Measurements from ENCODE around the gene MECP2. TPM values are rescaled to one million over a fixed set of nuclear protein-coding genes. Genes with fewer than 3 reads are reported as not detected.

MECP2 gene
- total and polyA plus RNA-seq, 2 donors: 25.9 to 30.5 TPM

DNA sequence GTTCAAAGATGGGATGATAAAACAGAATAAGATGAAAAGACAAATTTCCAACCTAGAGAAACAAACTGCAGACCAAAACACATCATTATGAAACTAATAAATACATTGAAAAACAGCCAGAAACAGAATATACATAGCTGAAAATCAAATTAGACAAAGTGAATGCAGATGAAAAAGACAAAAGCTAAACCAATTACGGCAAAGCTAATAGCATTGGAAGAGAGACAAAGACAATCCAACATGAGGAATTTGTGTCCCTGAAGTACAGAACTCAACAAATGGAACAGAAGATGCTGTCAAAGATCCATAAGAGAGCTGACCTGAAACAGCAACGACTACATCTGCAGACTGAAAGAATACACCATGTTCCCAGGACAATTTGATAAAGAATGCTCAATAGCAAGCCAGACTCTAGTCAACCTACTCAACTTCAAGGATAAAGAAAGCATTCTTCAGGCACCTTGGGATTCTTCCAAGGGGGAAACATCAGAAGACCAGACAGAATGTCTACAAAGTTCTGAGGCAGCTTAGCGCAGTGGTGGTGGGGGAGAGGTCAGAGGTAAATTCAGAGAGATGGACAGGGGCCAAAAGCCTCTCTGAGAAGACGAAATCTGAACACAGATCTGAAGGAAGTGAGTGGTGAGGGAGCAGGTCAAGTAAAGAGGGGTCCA, 50.4 kb downstream of the MECP2 start:
- peak overlapping the region; percentile 23 for H3K27ac ChIP-seq (ENCODE audit: low read depth)
- no peaks in the 10 kb centered on the region for H3K36me3 ChIP-seq (ENCODE audit: insufficient read depth)
- H3K4me1 ChIP-seq (ENCODE audit: insufficient read depth): no peaks in the 10 kb centered on the region
- H3K4me3 ChIP-seq (ENCODE audit: low read depth, low read length): no peak overlapping the region
- WGBS: 18% methylated on average over 4 of the region's 4 CpGs
- peak; percentile 7 for DNase-seq (ENCODE audit: extremely low spot score)

DNA sequence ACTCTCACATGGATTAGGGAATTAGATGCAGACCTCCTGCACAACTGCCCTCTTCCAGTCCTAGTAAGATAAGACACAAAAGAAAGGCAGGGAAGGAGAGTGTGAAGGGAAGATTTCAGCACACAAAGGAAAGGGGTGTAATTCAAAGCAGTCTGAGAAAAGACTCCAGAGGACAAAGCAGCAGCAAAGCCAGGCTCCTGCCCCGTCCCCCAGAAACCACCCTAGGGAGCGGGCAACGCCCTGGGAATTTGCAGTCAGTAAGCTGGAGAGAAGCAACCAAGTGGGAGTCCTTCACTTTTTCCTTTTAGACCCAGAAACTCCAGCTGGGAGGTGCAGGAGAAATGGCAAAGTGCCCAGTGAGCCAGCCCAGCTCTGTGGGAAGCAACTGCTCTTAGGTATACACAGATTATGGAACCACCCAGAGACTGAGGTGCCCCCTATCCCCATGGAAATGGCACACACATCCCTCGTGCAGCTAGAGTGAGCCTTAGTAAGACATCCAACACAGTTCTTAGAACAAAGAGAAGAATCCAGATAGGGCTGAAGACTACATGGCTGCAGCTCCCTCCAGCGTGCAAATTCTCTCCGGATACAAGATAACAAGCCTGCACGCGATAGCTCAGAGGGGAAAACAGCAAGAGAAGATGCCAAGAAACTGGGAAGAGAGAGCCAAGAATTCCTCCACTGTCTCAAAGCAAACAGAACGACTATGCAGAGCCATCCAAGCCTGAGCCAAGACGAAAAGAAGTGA, 51.3 kb downstream of the MECP2 start:
- Histone ChIP-seq H3K27ac (ENCODE audit: low read depth) (peak overlapping the region; percentile 56), H3K4me3 (ENCODE audit: low read depth, low read length) (no peak overlapping the region), H3K36me3 (ENCODE audit: insufficient read depth) (no peaks in the 10 kb centered on the region), H3K4me1 (ENCODE audit: insufficient read depth) (no peaks in the 10 kb centered on the region)
- DNase-seq (ENCODE audit: extremely low spot score): peak; percentile 69
- WGBS: 11% methylated on average over 10 of the region's 10 CpGs

DNA sequence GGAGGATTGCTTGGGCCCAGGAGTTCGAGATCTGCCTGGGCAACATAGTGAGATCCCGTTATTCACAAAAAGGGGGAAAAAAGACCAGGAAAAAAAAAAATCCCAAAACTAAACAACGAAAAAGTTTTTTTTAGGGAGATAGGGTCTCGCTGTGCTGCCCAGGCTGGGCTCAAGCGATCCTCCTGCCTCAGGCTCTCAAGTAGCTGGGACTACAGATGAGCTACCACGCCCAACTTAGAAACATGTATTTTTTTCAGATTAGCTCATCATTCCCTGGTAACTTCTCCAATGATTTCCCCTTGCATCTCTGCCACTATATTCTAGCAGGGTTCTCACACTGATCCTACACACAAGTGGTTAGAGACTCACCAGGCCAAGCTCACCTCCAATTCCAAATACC, 53.4 kb downstream of the MECP2 start:
- no peak for DNase-seq (ENCODE audit: extremely low spot score)
- Histone ChIP-seq H3K27ac (ENCODE audit: low read depth) (no peak overlapping the region), H3K4me3 (ENCODE audit: low read depth, low read length) (no peak overlapping the region), H3K36me3 (ENCODE audit: insufficient read depth) (no peaks in the 10 kb centered on the region), H3K4me1 (ENCODE audit: insufficient read depth) (no peaks in the 10 kb centered on the region)
- 84% methylated on average over 6 of the region's 6 CpGs for WGBS

DNA sequence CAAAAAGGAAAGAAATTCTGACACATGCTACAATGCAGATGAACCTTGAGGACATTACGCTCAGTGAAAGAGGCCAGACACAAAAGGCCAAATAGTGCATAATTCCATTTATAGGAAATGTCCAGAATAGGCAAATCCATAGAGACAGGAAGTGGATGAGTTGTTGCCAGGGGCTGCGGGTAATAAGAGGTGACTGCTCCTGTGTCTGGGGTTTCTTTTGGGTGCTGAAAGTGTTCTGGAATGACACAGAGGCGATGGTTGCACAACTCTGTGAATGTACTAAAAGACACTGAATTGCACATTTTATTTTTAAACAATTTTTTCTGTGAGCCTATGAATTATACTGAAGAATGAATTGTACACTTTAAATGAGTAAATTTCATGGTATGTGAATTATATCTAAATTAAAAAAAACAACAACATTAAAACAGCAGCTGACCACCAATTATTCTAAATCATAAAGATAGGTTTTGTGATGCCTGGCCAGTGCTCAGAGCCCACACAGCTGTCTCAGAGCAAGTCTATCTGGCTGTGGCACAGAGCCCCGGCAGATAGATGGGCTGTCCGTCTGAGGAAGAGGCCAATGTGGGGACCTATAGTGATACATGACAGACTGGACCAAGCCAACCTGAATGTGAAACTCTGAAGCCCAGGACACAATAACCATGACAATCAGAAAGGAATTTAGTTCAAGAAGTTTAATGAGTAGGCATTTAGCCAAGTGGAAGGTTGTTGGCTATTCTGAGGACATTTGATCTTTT, 54.3 kb downstream of the MECP2 start:
- WGBS: 42% methylated on average over 5 of the region's 5 CpGs
- H3K4me3 ChIP-seq (ENCODE audit: low read depth, low read length): no peak overlapping the region
- DNase-seq (ENCODE audit: extremely low spot score): no peak
- no peak overlapping the region for H3K27ac ChIP-seq (ENCODE audit: low read depth)
- H3K4me1 ChIP-seq (ENCODE audit: insufficient read depth): no peaks in the 10 kb centered on the region
- H3K36me3 ChIP-seq (ENCODE audit: insufficient read depth): no peaks in the 10 kb centered on the region

DNA sequence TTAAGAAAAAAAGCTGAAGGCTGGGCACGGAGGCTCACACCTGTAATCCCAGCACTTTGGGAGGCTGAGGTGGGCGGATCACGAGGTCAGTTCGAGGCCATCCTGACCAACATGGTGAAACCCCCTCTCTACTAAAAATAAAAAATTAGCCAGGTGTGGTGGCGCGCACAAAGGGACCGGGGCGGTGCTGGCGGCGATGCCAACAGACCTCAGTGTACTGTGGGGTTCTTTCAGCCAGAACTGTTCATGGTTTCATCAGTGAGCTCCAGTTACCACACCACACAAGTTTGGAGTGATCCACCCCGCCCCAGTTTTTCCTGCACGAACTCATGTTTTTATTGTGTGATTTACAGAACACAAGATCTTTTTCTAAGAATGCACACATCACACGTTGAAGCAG, 56.7 kb downstream of the MECP2 start:
- no peak overlapping the region for H3K4me3 ChIP-seq (ENCODE audit: low read depth, low read length)
- no peak for DNase-seq (ENCODE audit: extremely low spot score)
- WGBS: 79% methylated on average over 13 of the region's 13 CpGs
- H3K27ac ChIP-seq (ENCODE audit: low read depth): peak overlapping the region; percentile 2
- H3K36me3 ChIP-seq (ENCODE audit: insufficient read depth): no peaks in the 10 kb centered on the region
- no peaks in the 10 kb centered on the region for H3K4me1 ChIP-seq (ENCODE audit: insufficient read depth)

DNA sequence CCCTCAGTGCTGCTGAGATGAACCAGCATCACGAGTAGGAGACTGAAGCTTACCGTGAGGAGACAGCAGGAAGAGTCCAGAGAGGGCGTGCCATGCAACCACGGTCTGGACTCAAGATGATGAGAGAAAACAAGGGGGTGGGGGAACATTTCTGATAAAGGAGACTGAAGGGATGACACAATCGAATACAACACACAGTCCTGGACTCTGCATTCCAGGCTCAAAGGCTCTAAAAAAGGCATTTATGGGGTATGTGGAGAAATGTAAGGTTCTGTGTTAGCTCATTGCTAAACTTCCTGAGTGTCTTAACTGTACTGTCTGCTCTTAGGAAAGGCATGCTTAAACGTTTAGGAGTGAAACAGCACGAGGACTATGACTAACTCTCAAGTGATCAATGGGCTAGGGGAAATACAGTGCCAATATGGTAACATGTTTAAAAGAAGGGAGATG, 57.2 kb downstream of the MECP2 start:
- Histone ChIP-seq H3K4me1 (ENCODE audit: insufficient read depth) (no peaks in the 10 kb centered on the region), H3K27ac (ENCODE audit: low read depth) (peak overlapping the region; percentile 59), H3K36me3 (ENCODE audit: insufficient read depth) (no peaks in the 10 kb centered on the region), H3K4me3 (ENCODE audit: low read depth, low read length) (no peak overlapping the region)
- DNase-seq (ENCODE audit: extremely low spot score): no peak
- 14% methylated on average over 7 of the region's 7 CpGs for WGBS

DNA sequence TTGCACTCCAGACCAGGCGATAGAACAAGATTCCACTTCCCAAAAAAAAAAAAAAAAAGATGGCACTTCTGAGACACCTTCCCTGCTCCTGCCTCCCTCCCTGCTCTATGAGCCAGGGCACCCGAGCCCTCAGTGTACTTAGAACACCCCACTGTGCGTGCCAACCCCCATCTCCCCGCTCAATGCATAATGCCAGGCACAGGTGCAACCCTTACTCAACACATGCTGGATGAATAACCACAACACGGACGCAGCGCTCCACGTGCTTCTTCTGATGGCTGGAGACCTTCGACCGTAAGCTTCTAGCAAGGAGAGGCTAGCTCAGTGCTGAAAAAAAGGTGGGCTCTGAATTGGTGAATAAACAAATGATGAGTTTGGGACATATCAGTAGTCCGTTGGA, 57.9 kb downstream of the MECP2 start:
- Histone ChIP-seq H3K4me1 (ENCODE audit: insufficient read depth) (no peaks in the 10 kb centered on the region), H3K27ac (ENCODE audit: low read depth) (no peak overlapping the region)

DNA sequence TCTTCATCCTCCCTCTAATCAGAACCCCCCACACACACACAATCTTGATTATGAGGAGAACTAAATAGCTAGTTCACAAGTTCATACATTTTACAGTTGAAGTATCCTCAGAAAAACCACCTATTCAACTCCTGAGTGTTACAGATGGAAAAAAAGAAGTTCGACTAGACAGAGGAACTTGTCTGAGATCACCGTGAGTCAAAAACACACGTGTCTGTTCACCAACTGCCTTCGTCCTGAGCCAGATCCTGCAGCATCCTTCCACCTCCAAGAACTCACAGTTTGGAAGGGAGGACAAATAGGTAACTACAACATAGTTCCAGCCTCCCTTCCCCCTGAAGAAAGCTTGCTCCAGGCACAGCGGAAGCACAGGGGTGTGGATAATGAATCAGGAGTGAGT, 58.9 kb downstream of the MECP2 start:
- Histone ChIP-seq H3K36me3 (ENCODE audit: insufficient read depth) (no peaks in the 10 kb centered on the region), H3K4me1 (ENCODE audit: insufficient read depth) (no peaks in the 10 kb centered on the region), H3K4me3 (ENCODE audit: low read depth, low read length) (no peak overlapping the region), H3K27ac (ENCODE audit: low read depth) (no peak overlapping the region)
- DNase-seq (ENCODE audit: extremely low spot score): no peak
- 88% methylated on average over 5 of the region's 5 CpGs for WGBS

More for the DNA sequence above, 57.9 kb downstream of the MECP2 start:
- 88% methylated on average over 11 of the region's 11 CpGs for WGBS
- H3K36me3 ChIP-seq (ENCODE audit: insufficient read depth): no peaks in the 10 kb centered on the region
- no peak for DNase-seq (ENCODE audit: extremely low spot score)
- no peak overlapping the region for H3K4me3 ChIP-seq (ENCODE audit: low read depth, low read length)

DNA sequence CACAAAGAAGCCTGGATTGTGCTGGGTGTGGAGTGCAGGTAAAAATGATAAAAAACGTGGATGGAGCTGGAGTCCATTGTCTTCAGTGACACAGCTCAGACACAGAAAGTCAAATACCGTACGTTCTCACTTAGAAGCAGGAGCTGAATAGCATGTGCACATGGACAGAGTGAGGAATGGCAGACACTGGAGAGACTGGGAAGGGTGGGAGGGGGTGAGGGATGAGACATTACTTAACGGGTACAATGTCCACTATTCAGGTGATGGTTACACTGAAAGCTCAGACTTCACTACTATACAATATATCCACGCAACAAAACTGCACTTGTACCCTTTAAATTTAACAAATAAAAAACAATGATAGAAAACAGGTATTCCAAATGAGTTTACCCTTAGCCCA, 59.8 kb downstream of the MECP2 start:
- Histone ChIP-seq H3K4me3 (ENCODE audit: low read depth, low read length) (no peak overlapping the region), H3K27ac (ENCODE audit: low read depth) (no peak overlapping the region), H3K4me1 (ENCODE audit: insufficient read depth) (no peaks in the 10 kb centered on the region), H3K36me3 (ENCODE audit: insufficient read depth) (no peaks in the 10 kb centered on the region)
- DNase-seq (ENCODE audit: extremely low spot score): no peak
- WGBS: 83% methylated on average over 5 of the region's 5 CpGs

DNA sequence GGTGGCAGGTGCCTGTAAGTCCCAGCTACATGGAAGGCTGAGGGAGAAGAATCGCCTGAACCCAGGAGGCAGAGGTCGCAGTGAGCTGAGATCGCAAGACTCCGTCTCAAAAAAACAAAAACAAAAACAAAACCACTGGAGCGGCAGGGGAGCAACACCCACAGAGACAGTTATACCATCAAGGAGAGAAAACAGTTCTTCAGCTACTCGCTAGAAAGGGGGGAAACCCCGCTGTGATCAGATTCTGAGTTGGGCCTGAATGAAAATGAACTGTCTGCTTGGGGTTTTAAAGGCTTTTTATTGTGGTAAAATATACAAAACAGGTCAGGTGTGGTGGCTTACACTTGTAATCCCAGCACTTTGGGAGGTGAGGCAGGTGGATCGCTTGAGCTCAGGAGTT, 61.0 kb downstream of the MECP2 start:
- 95% methylated on average over 8 of the region's 8 CpGs for WGBS
- H3K4me1 ChIP-seq (ENCODE audit: insufficient read depth): no peaks in the 10 kb centered on the region

DNA sequence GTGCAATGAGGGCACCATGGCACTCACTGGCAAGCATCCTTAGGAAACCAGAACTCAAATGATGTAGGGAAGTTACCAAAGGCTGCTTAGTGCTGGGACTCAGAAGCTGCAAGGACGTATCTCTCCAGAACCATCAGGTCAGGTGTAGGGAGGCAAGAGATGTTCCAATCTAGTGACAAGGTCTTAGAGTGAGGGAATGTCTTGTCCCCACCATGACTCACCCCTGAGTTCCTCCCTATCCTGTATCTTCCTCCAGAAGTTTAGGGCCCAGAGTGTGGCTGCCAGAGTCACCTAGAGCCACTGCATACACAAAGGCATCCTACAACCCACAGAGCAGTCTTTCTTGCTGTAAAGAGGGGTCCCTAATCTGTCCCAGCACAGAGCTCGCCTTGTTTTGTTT, 63.7 kb downstream of the MECP2 start:
- H3K27ac ChIP-seq (ENCODE audit: low read depth): no peak overlapping the region
- DNase-seq (ENCODE audit: extremely low spot score): no peak
- H3K4me3 ChIP-seq (ENCODE audit: low read depth, low read length): no peak overlapping the region
- 86% methylated on average over 2 of the region's 2 CpGs for WGBS
- H3K36me3 ChIP-seq (ENCODE audit: insufficient read depth): no peaks in the 10 kb centered on the region
- no peaks in the 10 kb centered on the region for H3K4me1 ChIP-seq (ENCODE audit: insufficient read depth)

More for the DNA sequence above, 61.0 kb downstream of the MECP2 start:
- DNase-seq (ENCODE audit: extremely low spot score): no peak
- H3K27ac ChIP-seq (ENCODE audit: low read depth): no peak overlapping the region
- no peaks in the 10 kb centered on the region for H3K36me3 ChIP-seq (ENCODE audit: insufficient read depth)
- H3K4me3 ChIP-seq (ENCODE audit: low read depth, low read length): no peak overlapping the region

DNA sequence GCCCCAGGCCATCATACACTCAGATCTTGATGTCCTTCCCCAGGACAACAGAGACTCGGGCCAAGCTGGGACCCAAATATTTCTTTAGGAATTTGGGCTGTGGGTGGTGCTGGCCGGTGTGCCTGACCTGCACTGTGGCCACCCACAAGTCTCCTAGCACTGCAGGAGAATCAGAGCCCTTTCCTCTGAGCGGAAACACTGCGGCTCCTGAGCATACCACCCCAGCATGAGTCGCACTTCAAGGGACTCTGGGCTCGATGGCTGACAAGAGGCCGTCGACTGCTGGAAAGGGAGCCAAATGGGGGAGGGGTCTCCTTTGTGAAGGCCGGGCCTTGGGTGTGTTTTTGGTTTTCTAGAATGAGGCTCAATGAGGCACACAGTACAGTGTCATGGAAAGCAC, 64.9 kb downstream of the MECP2 start:
- H3K36me3 ChIP-seq (ENCODE audit: insufficient read depth): no peaks in the 10 kb centered on the region
- H3K27ac ChIP-seq (ENCODE audit: low read depth): no peak overlapping the region
- H3K4me1 ChIP-seq (ENCODE audit: insufficient read depth): no peaks in the 10 kb centered on the region
- 58% methylated on average over 9 of the region's 9 CpGs for WGBS
- no peak overlapping the region for H3K4me3 ChIP-seq (ENCODE audit: low read depth, low read length)
- DNase-seq (ENCODE audit: extremely low spot score): no peak

DNA sequence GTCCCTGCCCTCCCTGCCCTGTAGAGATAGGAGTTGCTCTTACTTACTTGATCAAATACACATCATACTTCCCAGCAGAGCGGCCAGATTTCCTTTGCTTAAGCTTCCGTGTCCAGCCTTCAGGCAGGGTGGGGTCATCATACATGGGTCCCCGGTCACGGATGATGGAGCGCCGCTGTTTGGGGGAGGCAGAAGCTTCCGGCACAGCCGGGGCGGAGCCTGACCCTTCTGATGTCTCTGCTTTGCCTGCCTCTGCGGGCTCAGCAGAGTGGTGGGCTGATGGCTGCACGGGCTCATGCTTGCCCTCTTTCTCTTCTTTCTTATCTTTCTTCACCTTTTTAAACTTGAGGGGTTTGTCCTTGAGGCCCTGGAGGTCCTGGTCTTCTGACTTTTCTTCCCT, 65.4 kb downstream of the MECP2 start:
- WGBS: 91% methylated on average over 11 of the region's 11 CpGs
- Histone ChIP-seq H3K36me3 (ENCODE audit: insufficient read depth) (no peaks in the 10 kb centered on the region), H3K4me1 (ENCODE audit: insufficient read depth) (no peaks in the 10 kb centered on the region), H3K27ac (ENCODE audit: low read depth) (no peak overlapping the region), H3K4me3 (ENCODE audit: low read depth, low read length) (no peak overlapping the region)
- DNase-seq (ENCODE audit: extremely low spot score): no peak
